ENCODE results near the gene ZNF823. TPM values are rescaled to one million over a fixed set of nuclear protein-coding genes. Genes with fewer than 3 reads are reported as not detected.
A peak's percentile ranks its signal among the peaks of the same experiment; 100 is the strongest.

ZNF823 gene
- total and polyA plus RNA-seq, 2 experiments from 2014 or later: 3.4 to 10.4 TPM

DNA sequence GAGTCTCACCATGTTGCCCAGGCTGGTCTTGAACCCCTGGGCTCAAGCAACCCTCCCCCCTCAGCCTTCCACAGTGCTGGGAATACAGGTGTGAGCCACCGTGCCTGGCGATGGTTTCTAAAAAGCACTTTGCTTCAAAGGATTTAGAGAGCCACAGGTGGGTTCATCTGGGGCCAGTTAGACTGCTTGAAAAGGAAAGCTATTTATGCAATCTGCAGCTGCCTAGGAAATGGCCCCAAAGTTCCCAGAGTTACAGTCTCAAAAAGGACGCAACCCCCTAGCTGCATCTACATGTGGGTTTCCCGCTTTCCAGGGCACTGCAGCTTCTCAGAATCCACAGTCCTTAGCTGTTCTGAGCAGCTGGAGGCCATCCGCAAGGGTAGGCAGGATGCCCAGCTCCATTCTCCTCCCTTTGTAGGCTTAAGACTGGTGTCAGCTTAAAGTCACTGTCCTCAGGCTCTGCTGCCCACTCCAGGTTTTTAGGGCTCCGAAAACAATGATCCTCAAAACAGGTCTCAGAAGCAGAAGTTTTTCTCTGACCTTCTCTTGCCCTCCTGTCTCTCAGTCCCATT, 41.4 kb downstream of the ZNF823 start:
- no peaks in the 10 kb centered on the region for H4K20me1 ChIP-seq (ENCODE audit: insufficient read depth, poor library complexity, severe bottlenecking)
- no peak for TF ChIP-seq EZH2phosphoT487 (IDR thresholded peaks at IDR 0.05; ENCODE audit: low read depth, severe bottlenecking, unreplicated experiment)
- no peak for TF ChIP-seq EZH2 (IDR thresholded peaks at IDR 0.05; ENCODE audit: borderline replicate concordance)
- TF ChIP-seq, protein P1, sequence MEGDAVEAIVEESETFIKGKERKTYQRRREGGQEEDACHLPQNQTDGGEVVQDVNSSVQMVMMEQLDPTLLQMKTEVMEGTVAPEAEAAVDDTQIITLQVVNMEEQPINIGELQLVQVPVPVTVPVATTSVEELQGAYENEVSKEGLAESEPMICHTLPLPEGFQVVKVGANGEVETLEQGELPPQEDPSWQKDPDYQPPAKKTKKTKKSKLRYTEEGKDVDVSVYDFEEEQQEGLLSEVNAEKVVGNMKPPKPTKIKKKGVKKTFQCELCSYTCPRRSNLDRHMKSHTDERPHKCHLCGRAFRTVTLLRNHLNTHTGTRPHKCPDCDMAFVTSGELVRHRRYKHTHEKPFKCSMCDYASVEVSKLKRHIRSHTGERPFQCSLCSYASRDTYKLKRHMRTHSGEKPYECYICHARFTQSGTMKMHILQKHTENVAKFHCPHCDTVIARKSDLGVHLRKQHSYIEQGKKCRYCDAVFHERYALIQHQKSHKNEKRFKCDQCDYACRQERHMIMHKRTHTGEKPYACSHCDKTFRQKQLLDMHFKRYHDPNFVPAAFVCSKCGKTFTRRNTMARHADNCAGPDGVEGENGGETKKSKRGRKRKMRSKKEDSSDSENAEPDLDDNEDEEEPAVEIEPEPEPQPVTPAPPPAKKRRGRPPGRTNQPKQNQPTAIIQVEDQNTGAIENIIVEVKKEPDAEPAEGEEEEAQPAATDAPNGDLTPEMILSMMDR (IDR thresholded peaks at IDR 0.05; ENCODE audit: poor library complexity): no peak
- no peak overlapping the region for H3K27ac ChIP-seq
- no peak overlapping the region for H3K4me3 ChIP-seq
- no peaks in the 10 kb centered on the region for H3K4me1 ChIP-seq (ENCODE audit: insufficient read depth)
- no peaks in the 10 kb centered on the region for H3K9me3 ChIP-seq (ENCODE audit: low read depth)
- H3K9me2 ChIP-seq (replicated peaks; ENCODE audit: insufficient read depth): no peaks in the 10 kb centered on the region
- no peaks in the 10 kb centered on the region for H3K27me3 ChIP-seq
- DNase-seq (ENCODE audit: low spot score): no peak
- H2AFZ ChIP-seq: no peak overlapping the region
- 75% methylated on average over 6 of the region's 6 CpGs for WGBS (ENCODE audit: low lambda C conversion rate, missing lambda C conversion rate)
- no peaks in the 10 kb centered on the region for H3K36me3 ChIP-seq (replicated peaks; ENCODE audit: insufficient read depth, low read depth)
- no peaks in the 10 kb centered on the region for H3K79me2 ChIP-seq
- H3K4me2 ChIP-seq: no peak overlapping the region

DNA sequence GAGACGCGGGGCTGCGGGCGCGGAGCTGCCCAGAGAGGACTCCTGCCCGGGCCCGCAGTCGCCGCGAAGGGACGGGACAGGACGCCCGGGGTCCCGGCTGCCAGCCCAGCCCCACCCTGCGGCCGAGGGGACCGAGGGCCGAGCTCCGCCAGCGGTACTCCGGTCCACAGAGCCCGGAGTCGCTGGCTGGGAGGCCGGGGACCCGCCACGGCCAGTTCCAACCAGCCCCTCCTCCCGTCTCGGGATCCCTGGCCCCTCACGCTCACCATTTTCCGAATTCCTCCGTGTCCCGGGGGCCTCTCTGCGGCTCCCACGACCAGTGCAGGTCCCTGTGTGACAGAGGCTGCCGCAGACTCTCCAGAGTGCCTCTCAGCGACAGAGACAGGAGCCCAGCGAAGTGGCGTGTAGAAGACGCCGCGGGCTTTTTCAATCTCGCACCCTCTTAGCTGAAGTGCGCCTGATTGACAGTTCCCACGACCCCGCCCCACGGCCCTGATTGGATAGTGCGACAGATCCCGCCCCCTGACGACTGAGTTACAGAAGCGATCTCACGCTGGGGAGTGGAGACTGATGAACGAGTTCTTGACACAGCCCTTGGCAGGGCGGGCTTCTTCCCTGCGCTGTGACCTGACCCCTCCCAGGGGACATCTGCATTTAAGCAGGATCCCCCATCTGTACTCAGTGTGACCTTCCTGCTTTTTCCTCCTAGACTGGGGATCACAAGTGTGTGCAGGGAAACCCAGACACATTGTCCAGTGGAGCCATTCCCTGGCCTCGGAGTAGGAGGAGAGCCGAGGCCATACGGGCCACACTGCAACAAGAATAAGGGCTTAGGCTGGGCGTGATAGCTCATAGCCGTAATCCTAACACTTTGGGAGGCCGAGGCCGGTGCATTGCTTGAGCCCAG, 44.0 kb downstream of the ZNF823 start:
- H3K27me3 ChIP-seq: no peaks in the 10 kb centered on the region
- H3K4me1 ChIP-seq (ENCODE audit: insufficient read depth): no peaks in the 10 kb centered on the region
- DNase-seq (ENCODE audit: low spot score): peak; percentile 97
- peaks cover 13% of the 10 kb centered on the region for H3K79me2 ChIP-seq
- no peaks in the 10 kb centered on the region for H3K9me2 ChIP-seq (replicated peaks; ENCODE audit: insufficient read depth)
- 9% methylated on average over 52 of the region's 61 CpGs for WGBS (ENCODE audit: low lambda C conversion rate, missing lambda C conversion rate)
- H3K36me3 ChIP-seq (replicated peaks; ENCODE audit: insufficient read depth, low read depth): no peaks in the 10 kb centered on the region
- TF ChIP-seq EZH2phosphoT487 (IDR thresholded peaks at IDR 0.05; ENCODE audit: low read depth, severe bottlenecking, unreplicated experiment): no peak
- no peak for TF ChIP-seq EZH2 (IDR thresholded peaks at IDR 0.05; ENCODE audit: borderline replicate concordance)
- TF ChIP-seq, protein P1 (IDR thresholded peaks at IDR 0.05; ENCODE audit: poor library complexity): no peak
- H3K27ac ChIP-seq: peak overlapping the region; percentile 84
- H3K9me3 ChIP-seq (ENCODE audit: low read depth): no peaks in the 10 kb centered on the region
- H3K4me2 ChIP-seq: peak overlapping the region; percentile 94
- no peaks in the 10 kb centered on the region for H4K20me1 ChIP-seq (ENCODE audit: insufficient read depth, poor library complexity, severe bottlenecking)
- peak overlapping the region; percentile 97 for H3K4me3 ChIP-seq
- H2AFZ ChIP-seq: peak overlapping the region; percentile 90

DNA sequence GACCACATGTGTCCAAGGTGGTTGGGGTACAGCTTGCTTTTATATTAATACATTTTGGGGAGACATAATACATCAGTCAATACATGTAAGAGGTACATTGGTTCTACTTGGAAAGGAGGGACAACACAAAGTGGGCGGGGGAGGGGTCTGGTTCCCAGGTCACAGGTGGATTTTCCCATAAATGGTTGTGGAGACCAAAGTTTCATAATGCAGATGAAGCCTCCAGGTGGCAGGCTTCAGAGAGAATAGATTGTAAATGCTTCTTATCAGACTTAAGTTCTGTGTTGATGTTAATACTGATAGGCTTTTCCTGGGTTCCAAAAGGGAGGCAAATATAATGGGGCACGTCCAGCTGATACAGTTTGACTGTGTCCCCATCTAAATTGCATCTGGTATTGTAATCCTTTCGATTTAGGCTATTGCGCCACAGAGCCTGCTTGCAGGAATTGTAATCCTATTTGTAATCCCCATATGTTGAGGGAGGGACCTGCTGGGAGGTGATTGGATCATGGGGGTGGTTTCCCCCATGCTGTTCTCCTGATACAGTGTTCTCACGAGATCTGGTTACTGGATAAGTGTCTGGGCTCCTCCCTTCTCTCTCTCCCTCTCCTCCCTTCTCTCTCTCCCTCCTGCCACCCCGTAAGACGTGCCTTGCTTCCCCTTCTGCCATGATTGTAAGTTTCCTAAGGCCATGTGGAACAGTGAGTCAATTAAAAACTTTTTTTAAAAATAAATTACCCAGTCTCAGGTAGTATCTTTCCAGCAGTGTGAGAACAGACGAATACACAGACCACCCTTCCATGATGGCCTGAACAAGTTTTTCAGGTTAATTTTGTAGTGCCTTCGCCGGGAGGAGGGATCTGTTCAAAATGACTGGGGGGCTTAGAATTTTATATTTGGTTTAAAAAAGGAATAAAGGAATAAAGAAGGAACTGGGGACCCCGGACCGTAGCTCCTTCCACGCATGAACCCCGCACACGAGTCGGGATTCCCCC, 44.9 kb downstream of the ZNF823 start:
- Histone ChIP-seq H2AFZ (peak overlapping the region; percentile 85), H3K4me1 (ENCODE audit: insufficient read depth) (no peaks in the 10 kb centered on the region), H3K27me3 (no peaks in the 10 kb centered on the region), H3K9me2 (replicated peaks; ENCODE audit: insufficient read depth) (no peaks in the 10 kb centered on the region), H3K27ac (peak overlapping the region; percentile 84), H3K79me2 (peaks cover 15% of the 10 kb centered on the region), H3K36me3 (replicated peaks; ENCODE audit: insufficient read depth, low read depth) (no peaks in the 10 kb centered on the region), H3K4me2 (peak overlapping the region; percentile 94), H3K4me3 (peak overlapping the region; percentile 97), H3K9me3 (ENCODE audit: low read depth) (no peaks in the 10 kb centered on the region), H4K20me1 (ENCODE audit: insufficient read depth, poor library complexity, severe bottlenecking) (no peaks in the 10 kb centered on the region)
- DNase-seq (ENCODE audit: low spot score): peak; percentile 49
- TF ChIP-seq, protein P1 (IDR thresholded peaks at IDR 0.05; ENCODE audit: poor library complexity): no peak
- no peak for TF ChIP-seq EZH2phosphoT487 (IDR thresholded peaks at IDR 0.05; ENCODE audit: low read depth, severe bottlenecking, unreplicated experiment)
- TF ChIP-seq EZH2 (IDR thresholded peaks at IDR 0.05; ENCODE audit: borderline replicate concordance): no peak
- 21% methylated on average over 16 of the region's 16 CpGs for WGBS (ENCODE audit: low lambda C conversion rate, missing lambda C conversion rate)

Data from hepatocyte (in vitro differentiated cells).